Activated gamma-delta T cell treated with anti-CD3 and anti-CD28 coated beads, Interleukin-2, amount 50 U/mL, for 16 hours (primary cell): ENCODE results near the gene IER5.
A peak's percentile ranks its signal among the peaks of the same experiment; 100 is the strongest.

Source experiments
- DNase-seq: peaks from one replicate; pipeline ENCODE4 v3.0.0-alpha.2; 2020; ENCODE audit warnings: low read depth

IER5 gene

GRCh38 chr1:181077576-181078242 is 10.8 kb upstream of the IER5 start:
- DNase-seq, result no peak

GRCh38 chr1:181079382-181079781 is 9.1 kb upstream of the IER5 start:
- no peak for DNase-seq

GRCh38 chr1:181079920-181080319 is 8.6 kb upstream of the IER5 start:
- no peak for DNase-seq

- DNase-seq, result no peak
These were observed 7.9 kb upstream of the IER5 start for GRCh38 chr1:181080556-181080955.

- no peak for DNase-seq
These were observed 7.1 kb upstream of the IER5 start for GRCh38 chr1:181081395-181081794.

- DNase-seq, result peak; percentile 31
These were observed 4.5 kb upstream of the IER5 start for GRCh38 chr1:181083842-181084605.

GRCh38 chr1:181084606-181084969 is 3.9 kb upstream of the IER5 start:
- DNase-seq, result no peak

GRCh38 chr1:181086091-181086490 is 2.4 kb upstream of the IER5 start:
- no peak for DNase-seq

GRCh38 chr1:181086926-181087325 is 1.6 kb upstream of the IER5 start:
- DNase-seq, result no peak

- no peak for DNase-seq
These were observed 1.0 kb upstream of the IER5 start for GRCh38 chr1:181087400-181087901.

- DNase-seq, result peak; percentile 10
These were observed 646 bp downstream of the IER5 start for GRCh38 chr1:181089017-181089675.

- peak; percentile 73 for DNase-seq
These were observed 1.4 kb downstream of the IER5 start for GRCh38 chr1:181089676-181090544.

GRCh38 chr1:181090641-181091126 is 2.2 kb downstream of the IER5 start:
- DNase-seq, result no peak

- DNase-seq, result no peak
These were observed 3.0 kb downstream of the IER5 start for GRCh38 chr1:181091309-181092040.

- DNase-seq, result no peak
These were observed 3.6 kb downstream of the IER5 start for GRCh38 chr1:181092056-181092455.

- DNase-seq, result no peak
These were observed 4.5 kb downstream of the IER5 start for GRCh38 chr1:181092883-181093458.

GRCh38 chr1:181094416-181095212 is 6.1 kb downstream of the IER5 start:
- DNase-seq, result no peak

GRCh38 chr1:181095260-181095659 is 6.8 kb downstream of the IER5 start:
- DNase-seq, result no peak

- DNase-seq, result no peak
These were observed 7.3 kb downstream of the IER5 start for GRCh38 chr1:181095763-181096184.

GRCh38 chr1:181097242-181097641 is 8.7 kb downstream of the IER5 start:
- no peak for DNase-seq
